ENCODE measurements around the gene ZNF33B.
"Not testable (repeated sequence)": the region's sequence is repeated elsewhere in the genome, so short reads cannot be mapped to it uniquely, and the experiment has no call there.

The ZNF33B gene

GRCh38 chr10:42576338-42576737 is 62.0 kb downstream of the ZNF33B start:
- Histone ChIP-seq H3K4me2 (no peak overlapping the region), H4K20me1 (no peaks in the 10 kb centered on the region), H3K4me1 (peaks cover 7% of the 10 kb centered on the region; the same call in 1 of the 2 replicates), H3K27ac (no peak overlapping the region), H3K36me3 (0 out of 2 replicates have a peak, but pooled peaks cover 1% of the 10 kb centered on the region), H3K4me3 (no peak overlapping the region), H3K27me3 (no peaks in the 10 kb centered on the region), H3K9ac (no peak overlapping the region), H3K9me3 (peaks cover 6% of the 10 kb centered on the region; the same call in 1 of the 2 replicates)
- no peak for TF ChIP-seq Cebpa-rat (IDR thresholded peaks at IDR 0.05)

DNA sequence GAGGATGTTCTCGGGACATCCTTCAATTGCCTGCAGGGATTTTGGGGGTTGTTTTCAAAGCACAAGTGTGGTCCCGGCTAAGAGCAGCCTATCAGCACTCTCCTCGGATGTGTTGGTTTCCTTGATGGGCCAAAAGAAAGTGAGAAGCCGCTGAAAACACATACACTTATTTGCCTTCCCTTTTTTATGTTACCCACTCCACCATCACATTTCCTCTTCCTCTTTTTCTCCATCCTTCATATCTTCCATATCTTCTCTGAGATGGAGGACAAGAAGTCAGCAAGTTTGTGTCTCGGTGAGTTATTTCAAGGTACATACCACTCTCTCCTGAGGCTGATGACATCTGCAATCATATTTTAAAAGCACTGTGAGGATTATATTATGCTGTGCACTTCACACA is 64.0 kb downstream of the ZNF33B start:
- H3K4me2 ChIP-seq: peak overlapping the region; percentile 19; the same call in 1 of the 2 replicates
- H3K9ac ChIP-seq: no peak overlapping the region
- H3K4me3 ChIP-seq: no peak overlapping the region
- peaks cover 7% of the 10 kb centered on the region; the same call in 1 of the 2 replicates for H3K4me1 ChIP-seq
- H3K9me3 ChIP-seq: peaks cover 26% of the 10 kb centered on the region
- H3K27ac ChIP-seq: no peak overlapping the region
- no peaks in the 10 kb centered on the region for H3K27me3 ChIP-seq
- H3K36me3 ChIP-seq: no peaks in the 10 kb centered on the region
- H4K20me1 ChIP-seq: no peaks in the 10 kb centered on the region
- no peak for TF ChIP-seq Cebpa-rat (IDR thresholded peaks at IDR 0.05)

DNA sequence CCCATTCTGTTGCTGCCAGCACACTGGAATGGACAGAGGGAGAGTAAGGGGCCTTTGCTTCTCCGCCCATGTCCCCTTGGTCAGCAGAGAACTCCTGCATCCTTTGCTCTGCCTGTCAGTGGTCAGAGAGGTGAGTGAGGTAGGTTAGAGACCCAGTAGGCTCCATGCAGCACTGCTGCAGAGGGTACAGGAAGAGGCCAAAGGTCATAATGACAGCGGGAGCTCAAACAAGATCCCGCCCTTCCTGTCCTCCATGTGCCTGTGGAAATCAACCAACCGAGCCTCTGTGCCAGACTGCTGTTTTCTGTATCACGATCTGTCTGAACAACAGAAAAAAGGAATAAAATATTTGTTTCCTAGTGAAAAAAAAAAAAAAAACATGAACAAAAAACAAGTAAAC is 81.4 kb downstream of the ZNF33B start:
- Histone ChIP-seq H3K4me1 (peaks cover 5% of the 10 kb centered on the region), H3K9ac (no peak overlapping the region), H4K20me1 (no peaks in the 10 kb centered on the region), H3K9me3 (no peaks in the 10 kb centered on the region), H3K27me3 (no peaks in the 10 kb centered on the region), H3K36me3 (no peaks in the 10 kb centered on the region), H3K4me2 (no peak overlapping the region), H3K27ac (no peak overlapping the region), H3K4me3 (no peak overlapping the region)
- no peak for TF ChIP-seq Cebpa-rat (IDR thresholded peaks at IDR 0.05)

DNA sequence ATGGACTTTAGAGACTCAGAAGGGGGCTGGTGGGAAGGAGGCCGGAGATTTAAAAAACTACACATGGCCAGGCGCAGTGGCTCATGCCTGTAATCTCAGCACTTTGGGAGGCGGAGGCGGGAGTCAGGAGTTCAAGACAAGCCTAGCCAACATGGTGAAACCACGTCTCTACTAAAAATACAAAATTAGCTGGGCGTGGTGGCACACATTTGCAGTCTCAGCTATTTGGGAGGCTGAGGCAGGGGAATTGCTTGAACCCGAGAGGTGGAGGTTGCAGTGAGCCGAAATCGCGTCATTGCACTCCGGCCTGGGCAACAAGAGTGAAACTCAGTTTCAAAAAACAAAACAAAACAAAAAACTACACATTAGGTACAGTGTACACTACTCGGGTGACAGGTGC is 84.8 kb downstream of the ZNF33B start:
- H3K27ac ChIP-seq, H3K9ac ChIP-seq, H3K9me3 ChIP-seq, H4K20me1 ChIP-seq, H3K27me3 ChIP-seq: not testable (repeated sequence)
- peak overlapping the region; percentile 77; the same call in 1 of the 2 replicates for H3K4me3 ChIP-seq
- H3K4me2 ChIP-seq: peak overlapping the region; percentile 74
- peaks cover 20% of the 10 kb centered on the region; the same call in 1 of the 2 replicates for H3K36me3 ChIP-seq
- H3K4me1 ChIP-seq: peaks cover 22% of the 10 kb centered on the region

DNA sequence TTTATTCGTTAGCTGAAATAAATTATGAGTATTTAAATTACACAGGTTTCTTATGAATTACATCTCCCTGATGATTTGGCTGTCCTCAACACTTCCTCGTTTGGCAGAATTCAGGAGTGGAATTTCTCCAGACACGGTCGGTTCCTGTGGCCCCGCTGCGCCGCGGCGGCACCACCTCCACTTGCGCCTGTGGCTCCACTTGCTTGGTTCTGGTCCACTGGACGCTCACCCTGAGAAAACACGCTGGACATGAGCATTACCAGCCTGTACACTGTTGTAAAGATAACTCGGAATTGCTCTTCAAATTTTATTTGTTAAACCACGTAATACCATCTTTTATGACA is 85.3 kb downstream of the ZNF33B start:
- Histone ChIP-seq H3K4me1 (peaks cover 22% of the 10 kb centered on the region), H3K36me3 (peaks cover 20% of the 10 kb centered on the region; the same call in 1 of the 2 replicates), H3K27ac (no peak overlapping the region), H3K4me2 (peak overlapping the region; percentile 74), H4K20me1 (no peaks in the 10 kb centered on the region), H3K27me3 (no peaks in the 10 kb centered on the region), H3K9ac (peak overlapping the region; percentile 51; the same call in 1 of the 2 replicates), H3K9me3 (no peaks in the 10 kb centered on the region), H3K4me3 (peak overlapping the region; percentile 77)
- no peak for TF ChIP-seq Cebpa-rat (IDR thresholded peaks at IDR 0.05)

- H4K20me1 ChIP-seq: no peaks in the 10 kb centered on the region
- peak overlapping the region; percentile 86 for H3K4me2 ChIP-seq
- peaks cover 22% of the 10 kb centered on the region for H3K4me1 ChIP-seq
- peak overlapping the region; percentile 83 for H3K9ac ChIP-seq
- peak overlapping the region; percentile 77 for H3K4me3 ChIP-seq
- TF ChIP-seq Cebpa-rat (IDR thresholded peaks at IDR 0.05): no peak
- peak overlapping the region; percentile 76 for H3K27ac ChIP-seq
- H3K27me3 ChIP-seq: no peaks in the 10 kb centered on the region
- H3K9me3 ChIP-seq: no peaks in the 10 kb centered on the region
- peaks cover 20% of the 10 kb centered on the region; the same call in 1 of the 2 replicates for H3K36me3 ChIP-seq
Observed at GRCh38 chr10:42552188-42553063, 85.9 kb downstream of the ZNF33B start.

DNA sequence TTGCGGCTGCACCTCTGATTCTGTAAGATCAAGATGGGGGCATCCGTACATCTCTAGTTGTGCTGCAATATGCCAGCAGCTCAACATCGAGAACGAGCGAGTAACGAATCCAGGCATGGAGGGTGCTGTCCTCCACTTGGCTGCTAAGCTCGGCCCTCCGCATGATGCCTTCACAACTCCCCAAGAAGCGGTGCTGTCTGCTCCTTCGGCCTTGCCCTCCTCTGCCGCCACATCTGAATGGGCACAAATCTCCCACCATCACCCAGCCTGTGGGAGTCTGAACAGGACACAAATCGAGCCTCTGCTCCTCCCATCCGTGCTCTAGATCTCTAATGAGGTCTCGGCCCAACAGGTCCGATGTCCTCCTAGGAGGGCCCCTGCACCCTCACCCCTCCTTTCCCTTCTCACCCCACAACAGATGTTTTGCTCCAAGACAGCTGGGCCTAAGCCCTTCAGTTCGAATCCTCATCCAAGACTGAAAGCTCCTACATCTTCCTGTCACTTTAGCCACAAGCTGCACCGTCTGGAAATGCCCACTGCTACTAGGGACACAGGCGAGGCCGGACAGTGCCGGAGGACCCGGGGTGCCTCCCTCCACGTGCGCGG is 86.7 kb downstream of the ZNF33B start:
- Histone ChIP-seq H3K4me3 (peak overlapping the region; percentile 77), H3K27ac (peak overlapping the region; percentile 76), H3K9ac (peak overlapping the region; percentile 83), H3K4me2 (peak overlapping the region; percentile 86), H4K20me1 (no peaks in the 10 kb centered on the region), H3K9me3 (no peaks in the 10 kb centered on the region), H3K36me3 (peaks cover 23% of the 10 kb centered on the region; the same call in 1 of the 2 replicates), H3K4me1 (peaks cover 22% of the 10 kb centered on the region), H3K27me3 (no peaks in the 10 kb centered on the region)
- no peak for TF ChIP-seq Cebpa-rat (IDR thresholded peaks at IDR 0.05)

GRCh38 chr10:42549851-42550250 is 88.5 kb downstream of the ZNF33B start:
- H3K4me2 ChIP-seq: peak overlapping the region; percentile 86; the same call in 1 of the 2 replicates

GRCh38 chr10:42548254-42548653 is 90.1 kb downstream of the ZNF33B start:
- no peak for TF ChIP-seq Cebpa-rat (IDR thresholded peaks at IDR 0.05)
- Histone ChIP-seq H3K9me3 (peaks cover 29% of the 10 kb centered on the region), H4K20me1 (no peaks in the 10 kb centered on the region), H3K9ac (no peak overlapping the region), H3K36me3 (peaks cover 34% of the 10 kb centered on the region), H3K27me3 (no peaks in the 10 kb centered on the region), H3K4me2 (no peak overlapping the region), H3K4me1 (peaks cover 22% of the 10 kb centered on the region), H3K4me3 (no peak overlapping the region), H3K27ac (no peak overlapping the region)

More at GRCh38 chr10:42549851-42550250, 88.5 kb downstream of the ZNF33B start:
- no peaks in the 10 kb centered on the region for H4K20me1 ChIP-seq
- no peak for TF ChIP-seq Cebpa-rat (IDR thresholded peaks at IDR 0.05)
- H3K27me3 ChIP-seq: no peaks in the 10 kb centered on the region
- no peak overlapping the region for H3K9ac ChIP-seq
- H3K9me3 ChIP-seq: peaks cover 13% of the 10 kb centered on the region
- no peak overlapping the region for H3K27ac ChIP-seq
- H3K4me3 ChIP-seq: no peak overlapping the region
- peaks cover 22% of the 10 kb centered on the region for H3K4me1 ChIP-seq
- H3K36me3 ChIP-seq: peaks cover 23% of the 10 kb centered on the region; the same call in 1 of the 2 replicates

DNA sequence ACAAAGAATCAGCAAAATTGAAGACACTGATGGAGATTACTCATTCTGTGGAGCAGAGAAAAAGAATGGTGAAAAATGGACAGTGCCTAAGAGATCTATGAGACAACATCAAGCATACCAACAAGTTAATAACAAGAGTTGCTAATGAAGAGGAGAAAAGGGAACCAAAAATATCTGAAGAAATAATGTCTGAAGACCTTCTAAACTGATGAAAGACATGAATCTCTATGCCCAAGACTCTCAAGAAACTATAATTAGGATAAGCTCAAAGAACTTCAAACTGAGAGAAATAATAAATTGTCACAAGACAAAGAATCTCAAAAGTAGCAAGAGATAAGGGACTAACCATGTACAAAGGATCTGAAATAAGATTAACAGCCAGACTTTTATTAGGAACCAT is 93.4 kb downstream of the ZNF33B start:
- no peaks in the 10 kb centered on the region for H3K27me3 ChIP-seq
- peaks cover under 1% of the 10 kb centered on the region; the same call in 1 of the 2 replicates for H3K4me1 ChIP-seq
- H3K4me2 ChIP-seq: no peak overlapping the region
- H3K9me3 ChIP-seq: peaks cover 62% of the 10 kb centered on the region
- H3K4me3 ChIP-seq: no peak overlapping the region
- TF ChIP-seq Cebpa-rat (IDR thresholded peaks at IDR 0.05): no peak
- no peak overlapping the region for H3K27ac ChIP-seq
- H4K20me1 ChIP-seq: no peaks in the 10 kb centered on the region
- no peak overlapping the region for H3K9ac ChIP-seq
- peaks cover 46% of the 10 kb centered on the region for H3K36me3 ChIP-seq
